HG03354 (cell line): ENCODE data around the gene DNASE1L1.

Source experiments
- ATAC-seq: cut with Tn5 transposase; IDR thresholded peaks from one replicate; pipeline ENCODE4 v1.9.1; 2021; ENCODE audit warnings: mild to moderate bottlenecking; ENCODE audit not compliant: unreplicated experiment, poor library complexity, severe bottlenecking

DNASE1L1 gene

DNA sequence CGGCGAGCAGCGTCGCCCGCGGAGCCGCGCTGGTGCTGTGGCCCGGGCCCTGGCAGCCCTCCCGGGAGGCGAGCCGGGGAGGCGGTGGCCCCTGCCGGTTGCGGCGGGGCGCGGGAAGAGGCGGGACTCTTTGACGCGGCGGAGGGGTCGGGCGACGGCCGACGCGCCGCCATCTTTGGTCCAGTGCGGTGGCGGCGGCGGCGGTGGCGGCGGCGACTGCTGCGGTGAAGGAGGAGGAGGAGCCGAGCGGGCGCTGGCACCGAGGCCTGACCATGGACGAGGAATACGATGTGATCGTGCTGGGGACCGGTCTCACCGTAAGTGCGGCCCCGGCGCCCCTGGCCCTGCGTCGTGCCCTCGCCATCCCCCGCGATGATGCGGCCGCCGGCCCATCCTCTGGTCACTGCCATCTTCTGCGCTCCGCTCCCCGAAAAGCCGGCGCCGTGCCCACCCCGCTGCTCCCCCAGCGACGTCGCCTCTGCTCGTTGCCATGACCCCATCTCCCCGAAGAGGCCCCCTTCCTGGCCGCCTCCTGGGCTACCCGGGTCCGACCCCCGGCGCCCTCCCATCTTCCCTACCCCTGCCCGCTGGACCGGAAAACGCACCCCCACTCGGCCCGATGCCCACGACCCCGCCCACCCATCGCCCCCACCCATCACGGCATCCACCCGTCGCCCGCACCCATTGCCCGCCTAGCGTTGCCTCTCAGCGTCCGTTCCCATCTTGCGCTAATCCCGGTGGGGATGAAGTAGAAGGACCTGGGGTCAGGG, 28.1 kb upstream of the DNASE1L1 start, which contains the start of gene GDI1:
Gene GDI1 (plus strand): TSS at position 172 of the 770 bp plus-strand sequence. CDS start 101 bp downstream, at position 273.
- ATAC-seq: peak; percentile 47

DNA sequence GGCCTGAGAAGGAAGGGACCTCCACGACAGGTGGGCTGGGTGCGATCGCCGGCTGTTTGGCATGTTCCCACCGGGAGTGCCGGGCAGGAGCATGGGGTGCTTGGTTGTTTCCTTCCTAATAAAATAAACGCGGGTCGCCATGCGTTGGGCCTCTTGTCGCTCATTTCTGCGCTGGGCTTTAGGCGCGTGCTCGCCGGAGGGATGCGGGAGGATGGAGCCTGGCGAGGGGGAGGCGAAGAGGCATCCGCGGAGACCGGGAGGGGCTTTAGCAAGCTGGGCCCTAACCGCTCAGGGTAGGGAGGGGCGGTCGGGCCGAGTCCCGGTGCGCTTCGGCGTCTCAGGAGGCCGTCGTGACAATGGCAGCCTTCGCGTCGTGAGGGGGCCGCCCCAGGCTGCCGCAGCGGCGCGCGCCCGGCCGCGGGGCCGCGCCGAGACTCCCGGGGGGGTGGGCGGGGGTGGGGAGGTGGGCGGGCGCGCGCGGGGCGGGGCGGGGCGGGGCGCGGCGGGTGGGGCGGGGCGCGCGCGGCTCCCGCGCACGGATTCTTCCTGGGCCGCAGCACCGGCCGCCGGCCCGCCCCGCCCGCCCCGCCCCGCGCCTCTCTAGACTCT, 27.4 kb upstream of the DNASE1L1 start:
- ATAC-seq: peak; percentile 46

DNA sequence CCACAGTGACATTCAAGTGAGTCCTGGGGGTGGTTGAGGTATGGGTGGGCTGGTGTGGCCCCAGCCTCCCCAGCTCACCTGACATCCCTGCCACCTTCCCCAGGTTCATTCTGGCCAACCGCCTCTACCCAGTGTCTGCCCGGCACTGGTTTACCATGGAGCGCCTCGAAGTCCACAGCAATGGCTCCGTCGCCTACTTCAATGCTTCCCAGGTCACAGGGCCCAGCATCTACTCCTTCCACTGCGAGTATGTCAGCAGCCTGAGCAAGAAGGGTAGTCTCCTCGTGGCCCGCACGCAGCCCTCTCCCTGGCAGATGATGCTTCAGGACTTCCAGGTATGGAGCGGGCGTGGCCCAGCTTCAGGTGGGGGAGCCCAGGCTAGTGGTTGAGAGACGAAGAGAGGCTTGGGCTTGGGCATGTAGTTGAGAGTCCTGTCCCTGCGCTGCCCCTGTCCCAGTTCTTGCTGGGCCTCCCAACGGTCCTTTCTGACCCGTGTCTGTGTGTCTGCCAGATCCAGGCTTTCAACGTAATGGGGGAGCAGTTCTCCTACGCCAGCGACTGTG, 26.2 kb upstream of the DNASE1L1 start:
- ATAC-seq: no peak

DNA sequence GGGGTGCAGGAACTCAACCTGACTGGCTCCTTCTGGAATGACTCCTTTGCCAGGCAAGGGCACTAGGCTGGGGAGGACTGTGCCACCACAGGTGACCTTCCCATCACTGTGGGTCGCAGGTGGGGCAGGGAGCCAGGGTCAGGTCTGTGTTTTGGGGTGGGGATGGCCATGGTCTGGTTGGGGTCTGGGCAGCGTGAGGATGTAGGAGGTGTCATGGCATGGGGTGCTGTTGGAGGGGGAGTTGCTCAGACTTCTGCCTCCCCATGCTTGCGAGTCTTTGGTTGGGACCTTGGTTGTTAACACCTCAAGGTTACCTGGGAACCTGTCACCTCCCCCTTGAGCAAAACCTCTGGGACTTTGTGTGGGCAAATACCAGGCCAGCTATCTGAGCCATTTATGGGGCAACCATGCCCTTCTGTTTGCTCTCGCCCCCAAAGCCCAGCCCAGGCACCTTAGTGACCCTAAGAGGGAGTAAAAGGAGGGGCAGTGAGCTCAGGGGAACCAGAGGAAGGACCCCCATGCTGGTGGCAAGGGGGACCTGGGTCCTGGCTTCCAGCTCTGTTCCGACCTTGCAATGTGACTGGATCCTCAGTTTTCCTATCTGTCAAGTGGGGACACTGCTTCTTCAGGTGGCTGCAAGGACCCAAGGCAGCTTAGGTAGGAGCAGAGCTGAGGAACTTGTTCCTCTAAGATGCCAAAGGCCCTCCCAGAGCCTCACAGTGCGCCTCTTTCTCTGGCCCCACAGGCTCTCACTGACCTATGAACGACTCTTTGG, 25.5 kb upstream of the DNASE1L1 start:
- ATAC-seq: no peak

DNA sequence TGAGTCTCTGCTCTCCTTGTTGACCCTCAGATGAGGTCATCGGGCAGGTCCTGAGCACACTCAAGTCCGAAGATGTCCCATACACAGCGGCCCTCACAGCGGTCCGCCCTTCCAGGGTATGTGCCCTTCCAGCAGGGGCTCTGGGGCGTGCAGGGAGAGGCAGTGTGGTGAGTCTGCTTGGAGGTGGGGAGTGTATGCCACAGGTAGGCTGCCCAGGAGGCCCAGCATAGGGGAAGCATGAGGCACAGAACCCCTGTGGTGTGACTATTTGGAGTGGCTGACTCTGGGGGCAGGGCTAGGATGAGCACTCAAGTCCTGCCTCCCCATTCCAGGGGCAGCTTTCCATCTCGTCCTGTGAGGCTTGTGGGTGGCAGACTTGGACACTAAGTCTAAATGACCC, 24.6 kb upstream of the DNASE1L1 start:
- ATAC-seq: no peak

DNA sequence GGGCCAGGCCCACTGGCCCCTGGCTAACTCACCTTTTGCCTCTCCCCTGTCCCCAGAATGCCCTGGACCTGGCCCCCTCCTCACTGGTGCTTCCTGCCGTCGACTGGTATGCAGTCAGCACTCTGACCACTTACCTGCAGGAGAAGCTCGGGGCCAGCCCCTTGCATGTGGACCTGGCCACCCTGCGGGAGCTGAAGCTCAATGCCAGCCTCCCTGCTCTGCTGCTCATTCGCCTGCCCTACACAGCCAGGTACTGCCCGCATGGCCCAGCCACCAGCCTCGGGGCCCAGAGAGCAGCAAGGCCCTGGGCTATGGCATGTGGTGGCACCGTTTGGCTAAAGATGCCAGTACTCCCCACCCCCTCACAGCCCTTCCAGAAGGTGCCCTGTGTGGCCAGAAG, 23.2 kb upstream of the DNASE1L1 start:
- ATAC-seq: no peak

DNA sequence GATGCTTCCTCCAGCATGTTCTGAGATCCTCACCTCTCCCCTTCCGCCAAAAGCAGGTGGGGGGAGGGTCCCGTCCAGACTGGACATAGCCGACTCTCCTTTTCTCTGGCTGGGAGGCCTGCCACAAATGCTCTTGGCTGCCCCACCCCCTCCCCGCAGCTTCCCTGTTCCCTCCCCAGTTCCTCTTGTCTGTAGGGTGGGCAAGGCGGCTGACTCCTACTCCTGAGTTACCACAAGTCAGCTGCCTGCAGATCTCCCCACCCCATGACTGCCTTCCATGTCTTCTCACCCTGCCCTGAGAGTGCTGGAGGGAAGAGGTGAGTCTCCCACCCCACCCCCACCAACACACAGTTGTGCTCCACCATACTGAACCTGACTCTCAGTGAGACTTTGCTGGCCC, 22.3 kb upstream of the DNASE1L1 start:
- ATAC-seq: no peak

DNA sequence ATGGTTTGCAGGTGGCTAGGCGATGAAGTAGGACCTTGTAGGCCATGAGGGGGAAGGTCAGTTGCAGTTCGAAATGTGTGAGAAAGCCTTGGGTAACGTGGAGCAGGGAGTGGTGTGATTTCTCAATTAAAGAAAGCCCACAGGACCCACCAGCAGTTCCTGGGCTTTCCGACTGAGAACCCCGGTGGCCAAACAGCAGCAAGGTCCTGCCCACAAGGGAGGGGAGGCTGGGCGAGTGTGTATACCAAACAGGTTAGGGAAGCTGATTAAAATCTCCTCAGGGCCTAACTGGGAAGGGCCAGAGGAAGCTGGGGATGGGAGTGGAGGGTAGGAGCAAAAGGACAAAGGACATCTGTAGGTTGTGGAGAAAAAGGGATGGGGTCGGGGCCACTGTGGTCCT, 21.9 kb upstream of the DNASE1L1 start:
- no peak for ATAC-seq

DNA sequence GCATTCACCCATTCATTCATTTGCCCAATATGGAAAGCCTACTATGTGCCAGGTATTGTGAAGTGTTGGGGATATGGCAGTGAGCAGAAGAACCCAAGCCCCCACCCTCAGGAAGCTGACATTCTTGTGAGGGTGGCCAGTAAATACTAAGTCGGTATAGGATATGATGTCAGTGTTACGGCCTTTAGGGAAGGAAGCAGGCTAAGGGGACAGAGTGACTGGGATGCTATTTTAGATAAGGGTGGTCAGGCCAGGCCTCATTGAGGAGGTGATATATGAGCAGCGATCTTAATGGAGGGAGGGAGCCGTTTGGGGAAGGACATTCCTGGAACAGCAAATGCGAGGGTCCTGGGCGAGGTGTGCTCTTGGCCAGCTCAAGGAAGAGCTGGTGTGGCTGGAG, 21.4 kb upstream of the DNASE1L1 start:
- ATAC-seq: no peak

DNA sequence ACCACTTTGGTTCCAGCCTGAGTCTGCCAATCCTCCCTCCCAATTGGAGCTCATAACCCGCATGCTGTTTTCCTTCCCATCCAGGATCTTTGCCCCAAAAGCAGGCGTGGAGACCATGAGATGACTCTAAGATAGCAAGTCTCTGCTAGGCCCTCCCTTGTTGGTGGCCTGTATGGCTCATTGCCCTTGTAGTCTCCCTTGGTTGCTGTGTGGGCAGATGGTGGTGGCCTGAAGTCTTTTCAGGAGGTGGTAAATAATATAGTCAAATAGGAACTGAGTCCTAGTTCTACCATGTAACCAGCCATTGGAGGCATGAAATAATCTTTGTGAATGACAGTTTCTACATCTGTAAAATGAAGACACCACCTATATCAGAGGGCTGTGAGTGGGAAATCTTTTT, 20.7 kb upstream of the DNASE1L1 start:
- no peak for ATAC-seq

DNA sequence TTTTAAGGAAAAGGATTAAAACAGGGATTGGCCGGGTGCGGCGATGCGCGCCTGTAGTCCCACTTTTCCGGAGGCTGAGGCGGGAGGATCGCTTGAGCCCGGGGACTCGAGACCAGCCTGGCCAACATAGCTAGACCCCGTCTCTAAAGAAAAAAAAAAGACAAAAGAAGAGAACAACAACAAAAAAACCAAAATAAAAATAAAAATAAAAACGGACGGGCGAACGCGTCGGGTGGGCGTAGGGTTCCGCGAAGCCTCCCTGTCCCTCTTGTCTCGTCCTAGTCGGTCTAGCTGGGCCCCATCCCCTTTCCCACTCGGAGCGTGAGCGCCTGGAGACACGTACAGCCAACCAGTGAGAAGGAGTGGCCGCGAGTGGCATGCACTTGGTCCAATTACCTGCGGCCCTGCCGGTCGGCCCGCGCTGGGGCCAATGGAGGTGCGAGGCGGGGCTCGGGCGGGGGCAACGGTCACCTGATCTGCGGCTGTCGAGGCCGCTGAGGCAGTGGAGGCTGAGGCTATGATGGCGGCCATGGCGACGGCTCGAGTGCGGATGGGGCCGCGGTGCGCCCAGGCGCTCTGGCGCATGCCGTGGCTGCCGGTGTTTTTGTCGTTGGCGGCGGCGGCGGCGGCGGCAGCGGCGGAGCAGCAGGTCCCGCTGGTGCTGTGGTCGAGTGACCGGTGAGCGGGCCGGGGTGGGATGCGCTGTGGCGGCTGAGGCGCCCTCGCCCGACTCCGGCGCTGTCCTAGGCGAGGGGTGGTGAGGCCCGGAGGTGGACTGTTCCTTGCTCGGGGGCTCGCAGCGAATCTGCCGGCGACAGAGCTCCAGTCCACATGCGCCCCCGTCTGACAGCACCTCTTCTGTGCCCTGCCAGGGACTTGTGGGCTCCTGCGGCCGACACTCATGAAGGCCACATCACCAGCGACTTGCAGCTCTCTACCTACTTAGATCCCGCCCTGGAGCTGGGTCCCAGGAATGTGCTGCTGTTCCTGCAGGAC, 19.4 kb upstream of the DNASE1L1 start, which contains the start of gene ATP6AP1:
Gene ATP6AP1 (plus strand): TSS at position 502 of the 996 bp plus-strand sequence. CDS start 16 bp downstream, at position 518.
- ATAC-seq: peak; percentile 97

DNA sequence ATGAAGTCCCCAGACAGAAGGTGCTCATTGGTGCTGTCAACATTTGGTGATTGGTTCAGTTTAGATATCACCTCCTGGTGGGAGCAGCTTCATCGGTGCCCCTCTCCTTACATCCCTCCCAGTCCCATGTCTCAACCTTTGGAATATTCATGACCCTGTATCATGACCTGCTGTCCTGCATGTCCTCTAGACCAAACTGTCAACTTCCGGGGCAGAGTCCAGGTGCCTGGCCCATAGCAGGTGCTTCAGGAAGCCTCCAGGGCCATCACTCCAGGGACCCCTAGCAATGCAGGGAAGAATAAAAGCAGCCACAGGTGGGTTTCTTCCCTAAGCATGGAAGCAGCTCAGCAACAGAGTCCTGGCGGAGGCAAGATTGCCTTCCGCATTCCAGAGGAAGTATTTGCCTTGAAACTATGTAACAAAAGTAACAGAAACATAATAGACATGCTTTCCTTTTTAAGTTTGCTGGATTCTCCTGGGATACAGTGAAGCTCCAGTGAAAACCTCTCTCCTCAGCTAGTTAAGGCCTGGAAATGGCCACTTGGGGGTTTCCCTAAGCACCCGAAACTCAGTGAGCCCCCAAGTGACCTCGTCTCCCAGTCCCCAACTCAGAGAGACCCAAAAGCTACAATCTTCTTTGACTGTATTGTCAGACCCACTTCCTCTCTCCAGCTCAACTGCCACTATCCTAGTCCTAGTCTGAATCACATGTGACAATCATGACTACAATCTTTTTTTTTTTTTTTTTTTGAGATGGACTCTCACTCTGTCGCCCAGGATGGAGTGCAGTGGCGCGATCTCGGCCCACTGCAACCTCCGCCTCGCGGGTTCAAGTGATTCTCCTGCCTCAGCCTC, 18.1 kb upstream of the DNASE1L1 start:
- ATAC-seq: no peak

DNA sequence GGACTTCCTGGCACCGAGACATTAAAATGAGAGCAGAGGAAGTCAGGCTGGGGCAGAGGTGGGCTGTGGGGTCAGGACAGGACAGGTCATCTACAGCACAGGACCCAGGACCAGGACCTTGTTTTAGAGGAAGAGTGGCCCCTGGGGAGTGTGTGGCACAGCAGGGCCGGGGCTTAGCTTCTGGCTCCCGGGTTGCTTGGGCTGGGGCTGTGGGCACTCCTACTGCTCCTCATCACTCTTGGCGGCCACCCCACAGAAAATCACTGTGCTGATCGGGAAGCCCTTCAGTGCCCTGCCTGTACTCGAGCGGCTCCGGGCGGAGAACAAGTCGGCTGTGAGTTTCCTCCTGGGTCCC, 11.3 kb upstream of the DNASE1L1 start:
- ATAC-seq: no peak

DNA sequence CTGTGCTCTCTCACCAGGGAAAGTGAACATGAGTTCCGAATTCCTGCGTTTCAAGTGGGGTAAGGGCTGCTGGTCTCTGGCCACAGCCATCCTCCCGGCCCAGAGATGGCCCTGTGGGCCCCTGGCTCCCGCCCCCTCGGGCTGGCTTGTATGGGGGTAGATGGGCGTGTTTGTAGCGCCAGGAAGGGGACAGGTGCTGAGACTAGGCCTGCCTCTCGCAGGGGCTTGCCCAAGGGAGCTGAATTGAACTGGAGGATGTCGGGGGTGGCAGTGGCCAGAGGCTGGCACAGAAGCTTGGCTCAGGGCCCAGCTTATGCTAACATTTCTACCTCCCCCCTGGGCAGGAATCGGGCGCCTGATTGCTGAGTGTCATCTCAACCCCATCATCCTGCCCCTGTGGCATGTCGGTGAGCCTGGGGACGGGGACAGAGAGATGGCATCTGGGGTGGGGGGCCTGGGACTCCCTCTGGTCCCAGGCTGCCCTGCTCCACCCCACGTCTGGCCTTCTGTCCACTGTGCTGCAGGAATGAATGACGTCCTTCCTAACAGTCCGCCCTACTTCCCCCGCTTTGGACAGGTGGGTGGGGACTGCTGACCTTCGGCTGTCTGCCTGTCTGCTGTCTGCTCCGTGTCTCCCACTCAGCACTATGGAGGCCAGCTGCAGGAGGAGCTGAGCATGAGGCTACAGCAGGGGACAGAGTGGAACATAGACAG, 10.8 kb upstream of the DNASE1L1 start:
- ATAC-seq: no peak

DNA sequence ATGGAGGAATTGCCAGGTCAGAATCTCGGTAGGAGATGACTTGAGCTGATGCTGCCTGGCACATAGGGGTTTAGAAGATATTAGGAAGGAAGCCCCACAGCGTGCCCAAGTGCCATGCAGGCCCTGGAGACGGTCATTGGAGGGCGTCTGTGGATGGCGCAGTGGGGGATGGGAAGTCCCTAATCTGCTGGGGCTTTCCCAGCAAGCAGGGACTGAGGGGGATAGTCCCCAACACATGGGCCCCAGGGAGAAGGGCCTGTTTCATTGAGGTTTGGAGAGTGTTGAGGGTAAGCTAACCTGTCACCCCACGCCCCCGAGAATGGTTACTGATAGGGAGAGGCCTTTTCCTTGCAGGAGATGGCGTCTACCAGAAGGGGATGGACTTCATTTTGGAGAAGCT, 10.1 kb upstream of the DNASE1L1 start:
- no peak for ATAC-seq

DNA sequence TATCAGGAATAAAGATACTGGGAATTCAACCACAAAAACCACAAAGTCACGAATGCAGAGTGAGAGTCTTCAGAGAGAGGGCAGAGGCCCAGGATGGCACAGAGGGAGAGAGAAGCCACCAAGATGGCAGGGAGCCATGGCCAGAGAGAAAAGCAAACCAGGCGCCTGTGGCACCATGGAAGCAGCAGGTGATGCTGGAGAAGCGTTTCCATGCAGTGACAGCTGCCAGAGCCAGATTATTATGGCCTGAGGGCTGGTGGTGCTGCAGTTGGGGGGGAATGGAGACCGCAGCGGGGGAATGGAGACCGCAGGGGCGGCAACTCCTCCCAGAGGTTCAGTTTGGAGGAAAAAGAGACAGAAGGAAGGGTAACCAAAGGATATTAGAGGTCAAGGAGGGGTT, 8.1 kb upstream of the DNASE1L1 start:
- ATAC-seq: no peak

DNA sequence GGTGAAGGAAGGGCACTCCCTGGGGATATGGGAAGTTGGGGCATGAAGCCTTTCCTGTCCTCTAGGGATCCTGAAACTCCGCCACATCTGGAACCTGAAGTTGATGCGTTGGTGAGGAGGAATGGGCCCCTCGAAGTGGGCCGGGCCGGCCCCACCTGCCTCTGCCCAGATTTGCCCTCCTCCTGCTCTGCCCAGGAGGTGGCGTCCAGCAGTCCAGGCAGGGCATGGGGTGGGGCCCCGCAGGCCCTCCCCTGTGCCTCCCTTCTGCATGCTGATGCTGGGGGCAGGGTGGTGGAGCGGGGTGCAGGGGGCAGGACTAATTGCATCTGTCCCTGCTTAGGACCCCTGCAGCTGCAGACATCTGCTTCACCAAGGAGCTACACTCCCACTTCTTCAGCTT, 4.1 kb upstream of the DNASE1L1 start:
- no peak for ATAC-seq

DNA sequence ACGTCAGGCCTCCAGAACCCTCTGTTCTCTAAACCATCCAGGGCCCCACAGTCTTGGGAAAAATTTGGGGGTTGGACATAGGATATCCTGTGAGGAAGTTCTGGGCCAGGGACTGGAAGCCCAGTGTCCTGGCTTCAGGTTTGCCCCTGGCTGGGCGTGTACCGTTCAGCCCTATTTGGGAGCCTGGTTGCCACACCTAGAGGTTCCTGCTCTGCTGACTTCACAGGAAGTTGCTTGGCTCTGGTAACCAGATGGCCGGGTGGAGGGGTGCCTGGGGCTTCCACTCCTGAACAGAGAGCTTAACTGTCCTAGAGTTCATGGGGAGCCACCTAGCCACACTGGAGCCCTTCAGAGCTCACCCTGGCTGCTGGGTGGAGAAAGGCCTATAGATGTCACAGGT, 3.4 kb upstream of the DNASE1L1 start:
- ATAC-seq: no peak
